ENCODE results near the gene TRHDE. TPM values are rescaled to one million over a fixed set of nuclear protein-coding genes. Genes with fewer than 3 reads are reported as not detected.
"Not testable (repeated sequence)": the region's sequence is repeated elsewhere in the genome, so short reads cannot be mapped to it uniquely, and the experiment has no call there.

Gene TRHDE
- total and polyA plus RNA-seq, 9 donors, result 3.4 to 35.5 (median 18.2) TPM

GRCh38 chr12:72509891-72510290 lies 237.7 kb downstream of the TRHDE start:
- intact Hi-C loops (cut with DNase I), result no loop called here

GRCh38 chr12:72510772-72511171 lies 238.6 kb downstream of the TRHDE start:
- intact Hi-C loops (cut with DNase I), result no loop called here
- DNase-seq, result no peak
- no peaks in the 10 kb centered on the region for H3K36me3 ChIP-seq
- no peak overlapping the region for H3K4me3 ChIP-seq
- WGBS, 3 donors, result 8 to 13% (median 10%) methylated on average over 1 of the region's 1 CpG
- no peaks in the 10 kb centered on the region for H3K9me3 ChIP-seq
- TF ChIP-seq CTCF (IDR thresholded peaks at IDR 0.05) (no peak), POLR2A (IDR thresholded peaks at IDR 0.05) (no peak), EP300 (IDR thresholded peaks at IDR 0.05) (no peak)
- no peaks in the 10 kb centered on the region for H3K27me3 ChIP-seq
- H3K4me1 ChIP-seq (ENCODE audit: insufficient read depth), result no peaks in the 10 kb centered on the region
- H3K27ac ChIP-seq, result no peak overlapping the region

More at GRCh38 chr12:72509891-72510290, 237.7 kb downstream of the TRHDE start:
- H3K9me3 ChIP-seq, result no peaks in the 10 kb centered on the region
- no peak for DNase-seq
- WGBS, 3 donors, result 90 to 94% (median 91%) methylated on average over 1 of the region's 1 CpG
- H3K4me1 ChIP-seq (ENCODE audit: insufficient read depth), result no peaks in the 10 kb centered on the region
- no peak overlapping the region for H3K27ac ChIP-seq
- no peak for TF ChIP-seq POLR2A (IDR thresholded peaks at IDR 0.05)
- no peak for TF ChIP-seq CTCF (IDR thresholded peaks at IDR 0.05)
- no peak for TF ChIP-seq EP300 (IDR thresholded peaks at IDR 0.05)
- no peaks in the 10 kb centered on the region for H3K36me3 ChIP-seq
- H3K4me3 ChIP-seq, result no peak overlapping the region
- H3K27me3 ChIP-seq, result no peaks in the 10 kb centered on the region

GRCh38 chr12:72511498-72511897 lies 239.3 kb downstream of the TRHDE start:
- TF ChIP-seq CTCF (IDR thresholded peaks at IDR 0.05) (no peak), POLR2A (IDR thresholded peaks at IDR 0.05) (no peak), EP300 (IDR thresholded peaks at IDR 0.05) (no peak)
- H3K27ac ChIP-seq, result no peak overlapping the region
- WGBS, 3 donors, result 54 to 60% (median 59%) methylated on average over 2 of the region's 2 CpGs

GRCh38 chr12:72511906-72512305 lies 239.7 kb downstream of the TRHDE start:
- WGBS, 3 donors, result 15 to 17% (median 15%) methylated on average over 3 of the region's 3 CpGs
- H3K9me3 ChIP-seq, result no peaks in the 10 kb centered on the region
- TF ChIP-seq POLR2A (IDR thresholded peaks at IDR 0.05) (no peak), EP300 (IDR thresholded peaks at IDR 0.05) (no peak), CTCF (IDR thresholded peaks at IDR 0.05) (no peak)
- no peak for DNase-seq
- no peaks in the 10 kb centered on the region for H3K27me3 ChIP-seq
- intact Hi-C loops (cut with DNase I), result no loop called here
- no peak overlapping the region for H3K4me3 ChIP-seq
- H3K27ac ChIP-seq, result no peak overlapping the region
- no peaks in the 10 kb centered on the region for H3K36me3 ChIP-seq
- H3K4me1 ChIP-seq (ENCODE audit: insufficient read depth), result no peaks in the 10 kb centered on the region

More at GRCh38 chr12:72511498-72511897, 239.3 kb downstream of the TRHDE start:
- H3K9me3 ChIP-seq, result no peaks in the 10 kb centered on the region
- H3K27me3 ChIP-seq, result no peaks in the 10 kb centered on the region
- H3K36me3 ChIP-seq, result no peaks in the 10 kb centered on the region
- no peak overlapping the region for H3K4me3 ChIP-seq
- H3K4me1 ChIP-seq (ENCODE audit: insufficient read depth), result no peaks in the 10 kb centered on the region
- no peak for DNase-seq
- intact Hi-C loops (cut with DNase I), result no loop called here

- 94 to 96% (median 95%) methylated on average over 26 to 27 of the region's 27 CpGs for WGBS, 3 donors
- H3K27ac ChIP-seq; DNase-seq; H3K27me3 ChIP-seq; H3K9me3 ChIP-seq; H3K4me1 ChIP-seq (ENCODE audit: insufficient read depth); H3K36me3 ChIP-seq; H3K4me3 ChIP-seq; intact Hi-C loops (cut with DNase I): not testable (repeated sequence)
Measured at GRCh38 chr12:72520044-72520678, 248.0 kb downstream of the TRHDE start.
